ENCODE results near the gene ATXN1.

DNA sequence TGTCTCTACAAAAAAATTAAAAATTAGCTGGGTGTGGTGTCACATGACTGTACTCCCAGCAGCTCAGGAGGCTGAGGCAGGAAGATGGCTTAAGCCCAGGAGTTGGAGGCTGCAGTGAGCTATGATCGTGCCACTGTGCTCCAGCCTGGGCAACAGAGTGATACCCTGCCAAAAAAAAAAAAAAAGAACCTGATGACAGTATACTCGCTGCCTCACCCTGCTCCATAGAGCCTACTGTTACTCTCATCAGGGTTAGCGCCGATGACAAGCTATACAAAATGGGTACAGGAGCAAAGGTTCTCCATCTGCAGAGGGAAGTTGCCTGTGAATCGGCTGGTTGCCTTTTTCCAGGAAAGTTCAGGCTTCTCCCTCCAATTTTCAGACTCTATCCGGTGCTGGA lies 469.5 kb downstream of the ATXN1 start:
- TF ChIP-seq BACH2 (CRISPR knock-in tag; IDR thresholded peaks at IDR 0.05; ENCODE audit: borderline replicate concordance) (no peak), CSRNP3 (CRISPR knock-in tag; IDR thresholded peaks at IDR 0.05) (no peak), SNAI2 (CRISPR knock-in tag; IDR thresholded peaks at IDR 0.05) (no peak), ZFP3 (CRISPR knock-in tag; IDR thresholded peaks at IDR 0.05) (no peak), RARB (CRISPR knock-in tag; IDR thresholded peaks at IDR 0.05) (no peak), OSR1 (CRISPR knock-in tag; IDR thresholded peaks at IDR 0.05) (no peak)
